ENCODE data around the gene SURF4.

DNA sequence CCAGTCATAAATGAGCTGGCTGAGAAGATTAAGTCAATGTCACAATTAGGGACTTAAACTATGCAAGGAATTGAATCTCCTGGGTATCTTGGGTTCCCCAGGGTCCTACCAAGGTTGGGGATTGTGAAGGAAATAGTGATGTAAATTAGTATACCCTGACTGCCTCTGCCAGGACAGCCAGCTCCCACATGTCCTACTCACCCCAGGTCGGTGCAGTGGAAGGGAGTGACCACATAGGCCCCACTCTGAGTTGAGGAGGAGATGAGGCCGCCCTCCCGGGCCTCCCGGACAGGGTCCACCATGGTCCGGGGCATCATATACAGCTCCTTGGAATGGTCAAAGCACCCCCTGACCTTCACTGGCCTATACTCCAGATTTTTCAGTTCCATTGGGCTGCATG lies 22.3 kb downstream of the SURF4 start:
- no peak for TF ChIP-seq FOXP1 (CRISPR knock-in tag; IDR thresholded peaks at IDR 0.05; ENCODE audit: borderline replicate concordance)
- TF ChIP-seq, protein P1, sequence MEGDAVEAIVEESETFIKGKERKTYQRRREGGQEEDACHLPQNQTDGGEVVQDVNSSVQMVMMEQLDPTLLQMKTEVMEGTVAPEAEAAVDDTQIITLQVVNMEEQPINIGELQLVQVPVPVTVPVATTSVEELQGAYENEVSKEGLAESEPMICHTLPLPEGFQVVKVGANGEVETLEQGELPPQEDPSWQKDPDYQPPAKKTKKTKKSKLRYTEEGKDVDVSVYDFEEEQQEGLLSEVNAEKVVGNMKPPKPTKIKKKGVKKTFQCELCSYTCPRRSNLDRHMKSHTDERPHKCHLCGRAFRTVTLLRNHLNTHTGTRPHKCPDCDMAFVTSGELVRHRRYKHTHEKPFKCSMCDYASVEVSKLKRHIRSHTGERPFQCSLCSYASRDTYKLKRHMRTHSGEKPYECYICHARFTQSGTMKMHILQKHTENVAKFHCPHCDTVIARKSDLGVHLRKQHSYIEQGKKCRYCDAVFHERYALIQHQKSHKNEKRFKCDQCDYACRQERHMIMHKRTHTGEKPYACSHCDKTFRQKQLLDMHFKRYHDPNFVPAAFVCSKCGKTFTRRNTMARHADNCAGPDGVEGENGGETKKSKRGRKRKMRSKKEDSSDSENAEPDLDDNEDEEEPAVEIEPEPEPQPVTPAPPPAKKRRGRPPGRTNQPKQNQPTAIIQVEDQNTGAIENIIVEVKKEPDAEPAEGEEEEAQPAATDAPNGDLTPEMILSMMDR (IDR thresholded peaks at IDR 0.05) = no peak
- no peak for TF ChIP-seq NR1H2 (CRISPR knock-in tag; IDR thresholded peaks at IDR 0.05)
- TF ChIP-seq SMAD4 (CRISPR knock-in tag; IDR thresholded peaks at IDR 0.05) = no peak
- TF ChIP-seq, protein P2, sequence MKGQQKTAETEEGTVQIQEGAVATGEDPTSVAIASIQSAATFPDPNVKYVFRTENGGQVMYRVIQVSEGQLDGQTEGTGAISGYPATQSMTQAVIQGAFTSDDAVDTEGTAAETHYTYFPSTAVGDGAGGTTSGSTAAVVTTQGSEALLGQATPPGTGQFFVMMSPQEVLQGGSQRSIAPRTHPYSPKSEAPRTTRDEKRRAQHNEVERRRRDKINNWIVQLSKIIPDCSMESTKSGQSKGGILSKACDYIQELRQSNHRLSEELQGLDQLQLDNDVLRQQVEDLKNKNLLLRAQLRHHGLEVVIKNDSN (CRISPR knock-in tag; IDR thresholded peaks at IDR 0.05) = no peak
- TF ChIP-seq, protein P3, sequence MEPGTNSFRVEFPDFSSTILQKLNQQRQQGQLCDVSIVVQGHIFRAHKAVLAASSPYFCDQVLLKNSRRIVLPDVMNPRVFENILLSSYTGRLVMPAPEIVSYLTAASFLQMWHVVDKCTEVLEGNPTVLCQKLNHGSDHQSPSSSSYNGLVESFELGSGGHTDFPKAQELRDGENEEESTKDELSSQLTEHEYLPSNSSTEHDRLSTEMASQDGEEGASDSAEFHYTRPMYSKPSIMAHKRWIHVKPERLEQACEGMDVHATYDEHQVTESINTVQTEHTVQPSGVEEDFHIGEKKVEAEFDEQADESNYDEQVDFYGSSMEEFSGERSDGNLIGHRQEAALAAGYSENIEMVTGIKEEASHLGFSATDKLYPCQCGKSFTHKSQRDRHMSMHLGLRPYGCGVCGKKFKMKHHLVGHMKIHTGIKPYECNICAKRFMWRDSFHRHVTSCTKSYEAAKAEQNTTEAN (CRISPR knock-in tag; IDR thresholded peaks at IDR 0.05) = no peak
- TF ChIP-seq, protein P4, sequence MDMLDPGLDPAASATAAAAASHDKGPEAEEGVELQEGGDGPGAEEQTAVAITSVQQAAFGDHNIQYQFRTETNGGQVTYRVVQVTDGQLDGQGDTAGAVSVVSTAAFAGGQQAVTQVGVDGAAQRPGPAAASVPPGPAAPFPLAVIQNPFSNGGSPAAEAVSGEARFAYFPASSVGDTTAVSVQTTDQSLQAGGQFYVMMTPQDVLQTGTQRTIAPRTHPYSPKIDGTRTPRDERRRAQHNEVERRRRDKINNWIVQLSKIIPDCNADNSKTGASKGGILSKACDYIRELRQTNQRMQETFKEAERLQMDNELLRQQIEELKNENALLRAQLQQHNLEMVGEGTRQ (CRISPR knock-in tag; IDR thresholded peaks at IDR 0.05) = no peak
- no peak for TF ChIP-seq ATF1 (CRISPR knock-in tag; IDR thresholded peaks at IDR 0.05)
- no peak for TF ChIP-seq MXD4 (CRISPR knock-in tag; IDR thresholded peaks at IDR 0.05; ENCODE audit: borderline replicate concordance)
- TF ChIP-seq NR2C2 (CRISPR knock-in tag; IDR thresholded peaks at IDR 0.05) = no peak
- TF ChIP-seq, protein P5, sequence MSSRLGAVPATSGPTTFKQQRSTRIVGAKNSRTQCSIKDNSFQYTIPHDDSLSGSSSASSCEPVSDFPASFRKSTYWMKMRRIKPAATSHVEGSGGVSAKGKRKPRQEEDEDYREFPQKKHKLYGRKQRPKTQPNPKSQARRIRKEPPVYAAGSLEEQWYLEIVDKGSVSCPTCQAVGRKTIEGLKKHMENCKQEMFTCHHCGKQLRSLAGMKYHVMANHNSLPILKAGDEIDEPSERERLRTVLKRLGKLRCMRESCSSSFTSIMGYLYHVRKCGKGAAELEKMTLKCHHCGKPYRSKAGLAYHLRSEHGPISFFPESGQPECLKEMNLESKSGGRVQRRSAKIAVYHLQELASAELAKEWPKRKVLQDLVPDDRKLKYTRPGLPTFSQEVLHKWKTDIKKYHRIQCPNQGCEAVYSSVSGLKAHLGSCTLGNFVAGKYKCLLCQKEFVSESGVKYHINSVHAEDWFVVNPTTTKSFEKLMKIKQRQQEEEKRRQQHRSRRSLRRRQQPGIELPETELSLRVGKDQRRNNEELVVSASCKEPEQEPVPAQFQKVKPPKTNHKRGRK (CRISPR knock-in tag; IDR thresholded peaks at IDR 0.05; ENCODE audit: borderline replicate concordance) = no peak
